ENCODE data around the gene S100A12. TPM values are rescaled to one million over a fixed set of nuclear protein-coding genes. Genes with fewer than 3 reads are reported as not detected.

The S100A12 gene
- polyA plus RNA-seq, 1 experiment: not detected

DNA sequence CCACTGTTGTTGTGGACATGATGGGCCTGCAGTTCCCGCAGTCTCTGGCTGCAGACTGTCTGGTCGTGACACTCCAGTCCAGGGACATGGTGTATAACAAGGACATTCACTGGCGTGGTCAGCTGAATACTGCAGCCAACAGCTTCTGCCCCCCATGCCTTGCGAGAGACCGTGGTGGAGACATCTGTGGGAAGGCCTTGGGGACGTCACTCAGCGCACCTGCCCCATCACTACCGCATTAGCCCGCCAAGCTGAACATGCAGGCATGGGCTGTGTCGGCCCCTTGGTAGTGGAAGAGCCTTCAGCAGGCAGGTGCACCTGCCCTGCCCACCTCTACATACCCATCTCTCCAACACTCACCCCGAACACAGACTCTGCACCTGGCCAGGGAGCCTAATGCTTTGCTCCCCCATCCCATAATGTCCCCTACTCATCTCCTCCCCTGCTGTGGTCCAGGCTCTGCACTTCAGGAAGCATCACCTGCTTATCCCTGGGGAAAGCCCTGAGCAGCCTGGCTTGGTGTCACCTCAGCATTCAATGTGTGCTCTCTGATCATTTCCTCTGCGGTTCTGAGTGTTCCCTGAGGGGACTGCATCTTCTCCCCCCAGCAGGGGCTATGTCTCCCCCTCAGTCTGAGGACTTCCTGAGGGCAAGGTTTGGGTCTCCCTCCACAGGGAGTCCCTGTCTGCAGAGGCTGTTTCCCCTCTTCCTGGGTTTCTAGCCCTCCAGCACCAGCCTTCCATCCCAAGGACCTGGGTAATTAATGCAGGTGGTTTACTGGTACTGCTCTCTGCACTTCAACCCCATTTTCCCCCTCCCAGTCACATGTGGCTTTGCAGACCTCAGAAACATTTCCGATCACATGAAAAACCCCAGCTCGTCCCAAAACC is 30.0 kb downstream of the S100A12 start:
- TF ChIP-seq, protein P1, sequence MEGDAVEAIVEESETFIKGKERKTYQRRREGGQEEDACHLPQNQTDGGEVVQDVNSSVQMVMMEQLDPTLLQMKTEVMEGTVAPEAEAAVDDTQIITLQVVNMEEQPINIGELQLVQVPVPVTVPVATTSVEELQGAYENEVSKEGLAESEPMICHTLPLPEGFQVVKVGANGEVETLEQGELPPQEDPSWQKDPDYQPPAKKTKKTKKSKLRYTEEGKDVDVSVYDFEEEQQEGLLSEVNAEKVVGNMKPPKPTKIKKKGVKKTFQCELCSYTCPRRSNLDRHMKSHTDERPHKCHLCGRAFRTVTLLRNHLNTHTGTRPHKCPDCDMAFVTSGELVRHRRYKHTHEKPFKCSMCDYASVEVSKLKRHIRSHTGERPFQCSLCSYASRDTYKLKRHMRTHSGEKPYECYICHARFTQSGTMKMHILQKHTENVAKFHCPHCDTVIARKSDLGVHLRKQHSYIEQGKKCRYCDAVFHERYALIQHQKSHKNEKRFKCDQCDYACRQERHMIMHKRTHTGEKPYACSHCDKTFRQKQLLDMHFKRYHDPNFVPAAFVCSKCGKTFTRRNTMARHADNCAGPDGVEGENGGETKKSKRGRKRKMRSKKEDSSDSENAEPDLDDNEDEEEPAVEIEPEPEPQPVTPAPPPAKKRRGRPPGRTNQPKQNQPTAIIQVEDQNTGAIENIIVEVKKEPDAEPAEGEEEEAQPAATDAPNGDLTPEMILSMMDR (IDR thresholded peaks at IDR 0.05; ENCODE audit: insufficient read depth, low read depth, low read length): no peak
- ChIA-PET CTCF (interaction anchor here (0.7 to 1.3 kb wide), 3 partner anchors 10 to 149 kb away, joined by 3 to 11 read pairs (median 3); no protein-coding TSS in a partner anchor), POLR2A (no interaction called here)

DNA sequence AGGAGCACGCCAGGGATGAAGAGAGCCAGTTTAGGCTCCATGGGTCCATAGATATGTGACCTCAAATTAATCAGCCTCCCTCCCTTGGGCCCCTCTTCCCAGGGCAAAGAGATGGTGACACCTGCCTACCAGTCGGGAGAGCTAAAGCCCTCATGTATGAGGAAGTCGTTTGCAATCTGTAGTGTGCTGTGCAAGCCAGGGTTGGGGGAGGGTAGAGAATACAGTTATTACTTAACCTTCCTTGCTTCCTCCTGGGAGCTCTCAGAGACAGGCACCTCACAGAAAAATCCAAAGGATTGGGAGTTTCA is 30.7 kb downstream of the S100A12 start:
- H3K27me3 ChIP-seq (ENCODE audit: control insufficient read depth, insufficient read depth, low read length): peaks cover 3% of the 10 kb centered on the region; the same call in 1 of the 2 replicates
- H3K4me3 ChIP-seq (ENCODE audit: low read depth, low read length): no peak overlapping the region
- no peak for DNase-seq (ENCODE audit: low read depth)
- ChIA-PET POLR2A (no interaction called here), CTCF (interaction anchor here (1.3 kb wide), 1 partner anchor 150 kb away, joined by 11 read pairs; no protein-coding TSS in a partner anchor)
- TF ChIP-seq, protein P1 (IDR thresholded peaks at IDR 0.05; ENCODE audit: insufficient read depth, low read depth, low read length): no peak
- no peaks in the 10 kb centered on the region for H3K36me3 ChIP-seq (ENCODE audit: control insufficient read depth, insufficient read depth, low read length)

More for the DNA sequence above, 30.0 kb downstream of the S100A12 start:
- H3K4me3 ChIP-seq (ENCODE audit: low read depth, low read length): no peak overlapping the region
- peaks cover 3% of the 10 kb centered on the region; the same call in 1 of the 2 replicates for H3K27me3 ChIP-seq (ENCODE audit: control insufficient read depth, insufficient read depth, low read length)
- no peaks in the 10 kb centered on the region for H3K36me3 ChIP-seq (ENCODE audit: control insufficient read depth, insufficient read depth, low read length)
- no peak for DNase-seq (ENCODE audit: low read depth)

DNA sequence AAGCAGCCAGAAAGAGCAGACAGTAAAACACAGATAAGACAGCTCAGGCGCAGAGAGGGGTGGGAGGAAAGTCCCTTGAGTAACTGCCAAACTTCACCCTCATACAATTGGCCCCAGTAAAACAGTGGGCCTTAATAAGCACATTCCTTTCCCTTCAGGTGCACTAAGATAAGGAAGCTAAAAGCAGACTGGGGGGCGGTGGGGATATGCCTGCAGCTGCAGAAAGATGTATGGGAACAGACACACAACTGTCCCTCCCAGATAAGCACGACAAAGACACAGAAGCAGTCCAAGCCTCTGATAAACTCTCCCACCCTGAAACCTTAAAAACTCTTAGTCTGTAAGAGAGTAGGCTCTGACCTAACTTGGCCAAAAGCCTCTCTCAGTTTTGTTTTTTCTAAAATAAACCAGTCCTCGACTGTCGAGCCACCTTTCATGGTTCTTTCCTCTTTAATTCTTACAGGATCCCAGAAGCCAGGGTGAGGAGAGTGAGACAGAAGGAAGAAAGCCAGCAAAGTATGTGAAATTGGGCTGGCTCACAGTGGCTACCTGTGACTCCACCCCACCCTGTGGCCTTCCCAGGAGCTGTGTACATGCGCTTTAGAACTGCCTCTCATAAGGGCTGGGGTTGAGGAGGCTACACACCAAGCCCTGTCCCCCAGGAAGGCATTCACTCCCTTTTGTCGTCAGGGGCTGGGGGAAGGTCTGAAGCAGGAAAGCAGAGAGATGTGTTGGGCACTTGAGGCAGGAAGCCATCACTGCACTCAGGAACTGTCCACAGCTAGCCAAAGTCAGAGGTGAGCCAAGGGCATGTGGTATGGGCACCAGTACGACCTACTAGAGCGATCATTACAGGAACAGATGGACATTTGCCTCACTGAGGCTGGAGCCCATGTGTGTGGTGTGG is 31.4 kb downstream of the S100A12 start:
- POLR2A ChIA-PET: no interaction called here
- no peaks in the 10 kb centered on the region for H3K36me3 ChIP-seq (ENCODE audit: control insufficient read depth, insufficient read depth, low read length)
- CTCF ChIA-PET: interaction anchor here (1.2 to 2.8 kb wide), 3 partner anchors 9 to 150 kb away, joined by 4 to 15 read pairs (median 11); no protein-coding TSS in a partner anchor

DNA sequence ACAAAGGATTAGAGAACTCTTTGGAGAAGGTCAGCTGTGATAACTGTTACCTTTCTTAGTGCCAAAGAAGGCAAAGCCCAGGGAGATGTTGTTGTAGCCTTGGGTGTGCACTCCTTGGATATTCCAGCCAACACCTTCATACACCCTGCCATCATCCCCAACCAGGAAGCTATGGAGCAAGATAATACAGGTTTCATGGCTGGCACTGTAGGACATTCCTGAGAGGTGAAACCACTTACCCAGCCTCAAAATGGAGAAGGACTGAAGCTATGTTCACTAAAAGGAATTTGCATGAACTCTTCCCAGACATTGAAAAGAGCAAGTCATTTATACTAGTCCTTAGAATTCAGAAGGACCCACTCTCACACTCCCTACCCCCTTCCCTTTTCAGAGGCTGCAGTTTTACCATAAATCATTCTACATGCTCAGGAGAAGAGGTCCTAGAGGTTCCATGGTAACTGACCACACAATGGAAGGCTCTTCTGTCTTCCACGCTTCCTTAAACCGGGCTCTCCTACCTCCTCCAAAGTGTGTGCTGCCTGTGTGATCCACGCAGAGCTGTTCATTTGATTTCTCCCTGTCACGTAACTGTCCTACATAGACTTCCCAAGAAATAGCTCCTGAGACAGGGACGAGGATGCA is 32.3 kb downstream of the S100A12 start:
- TF ChIP-seq, protein P1 (IDR thresholded peaks at IDR 0.05; ENCODE audit: insufficient read depth, low read depth, low read length): no peak
- ChIA-PET POLR2A (no interaction called here), CTCF (interaction anchor here (1.2 to 2.8 kb wide), 3 partner anchors 10 to 151 kb away, joined by 3 to 15 read pairs (median 4); no protein-coding TSS in a partner anchor)
- Histone ChIP-seq H3K27me3 (ENCODE audit: control insufficient read depth, insufficient read depth, low read length) (0 out of 2 replicates have a peak, but pooled peaks cover 2% of the 10 kb centered on the region), H3K36me3 (ENCODE audit: control insufficient read depth, insufficient read depth, low read length) (no peaks in the 10 kb centered on the region), H3K4me3 (ENCODE audit: low read depth, low read length) (no peak overlapping the region)
- DNase-seq (ENCODE audit: low read depth): no peak

More for the DNA sequence above, 31.4 kb downstream of the S100A12 start:
- H3K4me3 ChIP-seq (ENCODE audit: low read depth, low read length): no peak overlapping the region
- DNase-seq (ENCODE audit: low read depth): no peak
- TF ChIP-seq, protein P1 (IDR thresholded peaks at IDR 0.05; ENCODE audit: insufficient read depth, low read depth, low read length): no peak
- H3K27me3 ChIP-seq (ENCODE audit: control insufficient read depth, insufficient read depth, low read length): peaks cover 3% of the 10 kb centered on the region; the same call in 1 of the 2 replicates
